Neural cell (in vitro differentiated cells): ENCODE data around the gene LBHD1. TPM values are rescaled to one million over a fixed set of nuclear protein-coding genes. Genes with fewer than 3 reads are reported as not detected.

Experiments
- H2AFZ ChIP-seq: fragments of 200-600, 300-800 bp; sonication (generic), shearing (Covaris generic); 2 replicates; pipeline ENCODE4 v1.6.0; 2014; ENCODE audit warnings: low read depth, mild to moderate bottlenecking, antibody characterized with exemption, low read length, moderate library complexity
- H3F3A ChIP-seq: fragments of 200-600 bp; shearing (Covaris generic); 2 replicates; pipeline ENCODE4 v1.6.1; 2016; ENCODE audit warnings: mild to moderate bottlenecking, moderate library complexity, mixed read lengths, antibody characterized with exemption, low read length; ENCODE audit not compliant: insufficient read depth, poor library complexity, severe bottlenecking
- H3K27ac ChIP-seq: fragments of 200-600, 300-800 bp; sonication (generic), shearing (Covaris generic); 2 replicates; pipeline ENCODE4 v1.5.1; 2014; ENCODE audit warnings: mild to moderate bottlenecking, low read length, moderate library complexity
- H3K27me3 ChIP-seq: fragments of 300-800, 200-600 bp; sonication (generic), shearing (Covaris generic); 2 replicates; pipeline ENCODE4 v1.6.0; 2014; ENCODE audit warnings: mild to moderate bottlenecking, low read depth, low read length, moderate library complexity; ENCODE audit not compliant: insufficient read depth
- H3K36me3 ChIP-seq: fragments of 300-800, 200-600 bp; sonication (generic), shearing (Covaris generic); 2 replicates; pipeline ENCODE4 v1.5.1; 2014; ENCODE audit warnings: mild to moderate bottlenecking, antibody characterized with exemption, low read length, moderate library complexity; ENCODE audit not compliant: insufficient read depth
- H3K4me2 ChIP-seq: fragments of 300-800, 200-600 bp; sonication (generic), shearing (Covaris generic); 2 replicates; pipeline ENCODE4 v1.6.0; 2014; ENCODE audit warnings: mild to moderate bottlenecking, low read length
- H3K4me3 ChIP-seq: fragments of 300-800, 200-600 bp; sonication (generic), shearing (Covaris generic); 2 replicates; pipeline ENCODE4 v1.5.1; 2014; ENCODE audit warnings: mild to moderate bottlenecking, low read length, moderate library complexity
- H3K79me2 ChIP-seq: fragments of 200-600 bp; shearing (Covaris generic); replicated peaks from 2 replicates; pipeline ENCODE4 v1.6.0; 2014; ENCODE audit warnings: mild to moderate bottlenecking, low read length, moderate library complexity; ENCODE audit not compliant: insufficient read depth
- H3K9ac ChIP-seq: fragments of 300-800, 200-600 bp; sonication (generic), shearing (Covaris generic); 2 replicates; pipeline ENCODE4 v1.6.1; 2016; ENCODE audit warnings: mild to moderate bottlenecking, low read length, mixed read lengths
- H3K9me2 ChIP-seq: fragments of 200-600 bp; shearing (Covaris generic); 2 replicates; pipeline ENCODE4 v1.6.1; 2016; ENCODE audit warnings: mild to moderate bottlenecking, low read length, mixed read lengths; ENCODE audit not compliant: insufficient read depth
- H3K9me3 ChIP-seq: fragments of 200-600, 300-800 bp; sonication (generic), shearing (Covaris generic); 2 replicates; pipeline ENCODE4 v1.6.1; 2016; ENCODE audit warnings: mild to moderate bottlenecking, mixed run types, low read length, moderate library complexity, mixed read lengths
- H4K20me1 ChIP-seq: fragments of 200-600 bp; shearing (Covaris generic); 2 replicates; pipeline ENCODE4 v1.6.1; 2016; ENCODE audit warnings: mild to moderate bottlenecking, mixed run types; ENCODE audit not compliant: insufficient read depth
- EP300 ChIP-seq: fragments of 450-650 bp; conservative IDR thresholded peaks from 2 replicates; pipeline ENCODE4 v1.6.1; 2014; ENCODE audit warnings: antibody characterized with exemption, mild to moderate bottlenecking, moderate library complexity; ENCODE audit not compliant: poor library complexity, severe bottlenecking
- EZH2 ChIP-seq: fragments of 200-600, 300-800 bp; shearing (Covaris generic), sonication (generic); IDR thresholded peaks from 2 replicates; pipeline ENCODE4 v1.6.1; 2014; ENCODE audit warnings: antibody characterized with exemption, low read length, borderline replicate concordance, mild to moderate bottlenecking; ENCODE audit not compliant: insufficient read depth, poor library complexity, severe bottlenecking
- MXI1 ChIP-seq: fragments of 450-650 bp; conservative IDR thresholded peaks from 2 replicates; pipeline ENCODE4 v1.6.1; 2014; ENCODE audit warnings: antibody characterized with exemption, mild to moderate bottlenecking; ENCODE audit not compliant: poor library complexity, severe bottlenecking
- POLR2AphosphoS5 ChIP-seq: IDR thresholded peaks from 2 replicates; pipeline ENCODE4 v1.6.1; 2012
- RAD21 ChIP-seq: fragments of 450-650 bp; conservative IDR thresholded peaks from 2 replicates; pipeline ENCODE4 v1.6.1; 2014; ENCODE audit warnings: antibody characterized with exemption, mild to moderate bottlenecking, moderate library complexity
- SMC3 ChIP-seq: fragments of 450-650 bp; conservative IDR thresholded peaks from 2 replicates; pipeline ENCODE4 v1.6.1; 2014; ENCODE audit warnings: antibody characterized with exemption, mild to moderate bottlenecking, moderate library complexity; ENCODE audit not compliant: poor library complexity
- TAF1 ChIP-seq: IDR thresholded peaks from 2 replicates; pipeline ENCODE4 v1.6.1; 2012; ENCODE audit warnings: low read depth
- polyA plus RNA-seq: library from polyadenylated mRNA; depleted of rRNA; stranded (reverse); fragments of >200 nt; gene quantifications from 2 replicates; pipeline ENCODE4 v1.2.3, GENCODE V29; 2014
- TF ChIP-seq, protein P1 (sequence below): fragments of 450-650 bp; IDR thresholded peaks from 2 replicates; pipeline ENCODE4 v1.5.1; 2014; ENCODE audit warnings: antibody characterized with exemption, mild to moderate bottlenecking, moderate library complexity; ENCODE audit not compliant: poor library complexity, severe bottlenecking
- TF ChIP-seq, protein P2 (sequence below): IDR thresholded peaks from 2 replicates; pipeline ENCODE4 v1.6.1; 2012; ENCODE audit warnings: borderline replicate concordance

The LBHD1 gene
- polyA plus RNA-seq, 1 donor from 2014 or later, result 10.6 TPM

DNA sequence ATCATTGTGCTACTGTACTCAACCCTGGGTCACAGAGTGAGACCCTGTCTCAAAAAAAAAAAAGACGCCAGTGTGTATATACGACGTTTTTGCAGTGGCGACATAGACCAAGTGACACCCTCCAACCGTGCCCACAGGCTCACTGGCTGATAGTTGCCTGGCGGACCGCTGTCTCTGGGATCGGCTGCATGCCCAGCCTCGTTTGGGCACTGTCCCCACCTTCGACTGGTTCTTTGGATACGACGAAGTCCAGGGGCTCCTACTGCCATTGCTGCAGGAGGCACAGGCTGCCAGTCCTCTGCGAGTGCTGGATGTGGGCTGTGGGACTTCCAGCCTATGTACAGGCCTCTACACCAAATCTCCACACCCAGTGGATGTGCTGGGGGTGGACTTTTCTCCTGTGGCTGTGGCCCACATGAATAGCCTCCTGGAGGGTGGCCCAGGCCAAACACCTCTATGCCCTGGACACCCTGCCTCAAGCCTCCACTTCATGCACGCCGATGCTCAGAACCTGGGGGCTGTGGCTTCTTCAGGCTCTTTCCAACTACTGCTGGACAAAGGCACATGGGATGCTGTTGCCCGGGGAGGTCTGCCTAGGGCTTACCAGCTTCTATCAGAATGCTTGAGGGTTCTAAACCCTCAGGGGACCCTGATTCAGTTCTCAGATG, 5.7 kb downstream of the LBHD1 start:
- no peaks in the 10 kb centered on the region for H3K9me3 ChIP-seq
- H3K9ac ChIP-seq, result peak overlapping the region; percentile 96
- H3K27ac ChIP-seq, result peak overlapping the region; percentile 95
- peaks cover 10% of the 10 kb centered on the region for H3K79me2 ChIP-seq
- H3F3A ChIP-seq, result no peaks in the 10 kb centered on the region
- H4K20me1 ChIP-seq, result no peaks in the 10 kb centered on the region
- TF ChIP-seq POLR2AphosphoS5 (no peak), MXI1 (no peak), EZH2 (no peak), TAF1 (no peak), RAD21 (no peak), SMC3 (no peak), EP300 (no peak)
- TF ChIP-seq, protein P1, sequence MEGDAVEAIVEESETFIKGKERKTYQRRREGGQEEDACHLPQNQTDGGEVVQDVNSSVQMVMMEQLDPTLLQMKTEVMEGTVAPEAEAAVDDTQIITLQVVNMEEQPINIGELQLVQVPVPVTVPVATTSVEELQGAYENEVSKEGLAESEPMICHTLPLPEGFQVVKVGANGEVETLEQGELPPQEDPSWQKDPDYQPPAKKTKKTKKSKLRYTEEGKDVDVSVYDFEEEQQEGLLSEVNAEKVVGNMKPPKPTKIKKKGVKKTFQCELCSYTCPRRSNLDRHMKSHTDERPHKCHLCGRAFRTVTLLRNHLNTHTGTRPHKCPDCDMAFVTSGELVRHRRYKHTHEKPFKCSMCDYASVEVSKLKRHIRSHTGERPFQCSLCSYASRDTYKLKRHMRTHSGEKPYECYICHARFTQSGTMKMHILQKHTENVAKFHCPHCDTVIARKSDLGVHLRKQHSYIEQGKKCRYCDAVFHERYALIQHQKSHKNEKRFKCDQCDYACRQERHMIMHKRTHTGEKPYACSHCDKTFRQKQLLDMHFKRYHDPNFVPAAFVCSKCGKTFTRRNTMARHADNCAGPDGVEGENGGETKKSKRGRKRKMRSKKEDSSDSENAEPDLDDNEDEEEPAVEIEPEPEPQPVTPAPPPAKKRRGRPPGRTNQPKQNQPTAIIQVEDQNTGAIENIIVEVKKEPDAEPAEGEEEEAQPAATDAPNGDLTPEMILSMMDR, result no peak
- TF ChIP-seq, protein P2, sequence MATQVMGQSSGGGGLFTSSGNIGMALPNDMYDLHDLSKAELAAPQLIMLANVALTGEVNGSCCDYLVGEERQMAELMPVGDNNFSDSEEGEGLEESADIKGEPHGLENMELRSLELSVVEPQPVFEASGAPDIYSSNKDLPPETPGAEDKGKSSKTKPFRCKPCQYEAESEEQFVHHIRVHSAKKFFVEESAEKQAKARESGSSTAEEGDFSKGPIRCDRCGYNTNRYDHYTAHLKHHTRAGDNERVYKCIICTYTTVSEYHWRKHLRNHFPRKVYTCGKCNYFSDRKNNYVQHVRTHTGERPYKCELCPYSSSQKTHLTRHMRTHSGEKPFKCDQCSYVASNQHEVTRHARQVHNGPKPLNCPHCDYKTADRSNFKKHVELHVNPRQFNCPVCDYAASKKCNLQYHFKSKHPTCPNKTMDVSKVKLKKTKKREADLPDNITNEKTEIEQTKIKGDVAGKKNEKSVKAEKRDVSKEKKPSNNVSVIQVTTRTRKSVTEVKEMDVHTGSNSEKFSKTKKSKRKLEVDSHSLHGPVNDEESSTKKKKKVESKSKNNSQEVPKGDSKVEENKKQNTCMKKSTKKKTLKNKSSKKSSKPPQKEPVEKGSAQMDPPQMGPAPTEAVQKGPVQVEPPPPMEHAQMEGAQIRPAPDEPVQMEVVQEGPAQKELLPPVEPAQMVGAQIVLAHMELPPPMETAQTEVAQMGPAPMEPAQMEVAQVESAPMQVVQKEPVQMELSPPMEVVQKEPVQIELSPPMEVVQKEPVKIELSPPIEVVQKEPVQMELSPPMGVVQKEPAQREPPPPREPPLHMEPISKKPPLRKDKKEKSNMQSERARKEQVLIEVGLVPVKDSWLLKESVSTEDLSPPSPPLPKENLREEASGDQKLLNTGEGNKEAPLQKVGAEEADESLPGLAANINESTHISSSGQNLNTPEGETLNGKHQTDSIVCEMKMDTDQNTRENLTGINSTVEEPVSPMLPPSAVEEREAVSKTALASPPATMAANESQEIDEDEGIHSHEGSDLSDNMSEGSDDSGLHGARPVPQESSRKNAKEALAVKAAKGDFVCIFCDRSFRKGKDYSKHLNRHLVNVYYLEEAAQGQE, result no peak
- peak overlapping the region; percentile 78 for H3K4me2 ChIP-seq
- no peaks in the 10 kb centered on the region for H3K36me3 ChIP-seq
- no peaks in the 10 kb centered on the region for H3K27me3 ChIP-seq
- no peak overlapping the region for H2AFZ ChIP-seq
- H3K4me3 ChIP-seq, result peak overlapping the region; percentile 95
- H3K9me2 ChIP-seq, result no peaks in the 10 kb centered on the region

DNA sequence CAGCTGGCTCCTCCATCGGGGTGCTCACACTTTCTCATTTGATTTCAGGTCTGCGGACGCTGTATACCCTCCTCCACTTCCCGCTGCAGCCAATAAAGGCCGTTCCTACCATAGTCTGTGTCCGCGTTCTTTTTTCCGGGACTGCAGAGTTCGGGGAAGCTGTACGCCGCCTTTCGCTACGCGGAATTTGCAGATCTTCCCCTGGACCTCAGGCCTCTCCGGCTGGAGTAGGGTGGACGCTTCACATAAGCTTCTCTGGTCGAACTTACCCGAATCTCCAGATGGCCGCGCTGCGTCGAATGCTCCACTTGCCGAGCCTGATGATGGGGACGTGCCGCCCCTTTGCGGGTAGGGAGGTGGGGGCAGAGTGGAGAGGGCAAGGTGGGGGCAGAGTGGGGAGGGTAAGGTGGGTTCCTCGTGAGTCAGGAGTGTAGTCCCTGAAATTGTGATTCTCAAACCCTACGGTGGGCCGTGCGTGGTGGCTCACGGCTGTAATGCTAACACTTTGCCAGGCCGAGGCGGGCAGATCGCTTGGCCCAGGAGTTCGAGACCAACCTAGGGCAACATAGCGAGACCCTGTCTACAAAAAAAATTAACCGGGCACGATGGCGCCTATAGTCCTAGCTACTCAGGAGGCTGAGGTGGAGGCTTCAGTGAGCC, 6.3 kb downstream of the LBHD1 start:
- Histone ChIP-seq H3K9ac (peak overlapping the region; percentile 96), H2AFZ (peak overlapping the region; percentile 40), H3K9me2 (no peaks in the 10 kb centered on the region), H4K20me1 (no peaks in the 10 kb centered on the region), H3K27ac (peak overlapping the region; percentile 95), H3K4me2 (peak overlapping the region; percentile 78), H3K36me3 (no peaks in the 10 kb centered on the region), H3F3A (no peaks in the 10 kb centered on the region), H3K4me3 (peak overlapping the region; percentile 95), H3K9me3 (no peaks in the 10 kb centered on the region), H3K79me2 (peaks cover 10% of the 10 kb centered on the region), H3K27me3 (no peaks in the 10 kb centered on the region)
- TF ChIP-seq MXI1 (no peak), SMC3 (no peak), POLR2AphosphoS5 (no peak), EP300 (no peak), EZH2 (no peak), TAF1 (no peak), RAD21 (no peak)
- TF ChIP-seq, protein P2, result no peak
- TF ChIP-seq, protein P1, result no peak
